Pancreas (tissue), 10 donors: ENCODE results near the gene NRAS. TPM values are rescaled to one million over a fixed set of nuclear protein-coding genes. Genes with fewer than 3 reads are reported as not detected.

Experiments used
- ATAC-seq, 4 donors: fragments of 200-7000 bp; cut with Tn5 transposase; one replicate each; pipeline versions ENCODE4 v1.8.0 to v1.9.1; 2020; ENCODE audit warnings: mild to moderate bottlenecking in 4 of 4, moderate library complexity in 4 of 4
- DNase-seq, 6 donors: peaks; one replicate each; pipeline ENCODE4 v3.0.0-alpha.2; 2020
- FAIRE-seq: peaks from 2 replicates; lab custom pipeline; 2012; peaks lifted over from hg19 to GRCh38; lab: Jason Lieb, UNC
- H3K27ac ChIP-seq, 4 donors: fragments of 200-600 bp; sonication (generic); 1 replicate in 3 of 4; 2 replicates in 1 of 4; pipeline versions ENCODE4 v1.5.0 to v1.8.0; 2020
- H3K27me3 ChIP-seq, 4 donors: fragments of 200-600 bp; one replicate each; pipeline ENCODE4 v1.8.0; 2021
- H3K36me3 ChIP-seq, 3 donors: fragments of 200-600 bp; sonication (generic) in 1 of 3; one replicate each; pipeline versions ENCODE4 v1.5.0 to v1.8.0; 2020 to 2021
- H3K4me1 ChIP-seq, 3 donors: fragments of 200-600 bp; one replicate each; pipeline ENCODE4 v1.8.0; 2021
- H3K4me3 ChIP-seq, 4 donors: fragments of 200-600 bp; sonication (generic) in 2 of 4; one replicate each; pipeline versions ENCODE4 v1.5.0 to v1.8.0; 2020 to 2021
- H3K9me3 ChIP-seq, 4 donors: fragments of 200-600 bp; one replicate each; pipeline ENCODE4 v1.8.0; 2021
- WGBS, 2 donors: extraction: QIAGEN DNeasy Blood & Tissue Kit; methylation state at CpG; one replicate each; pipeline ENCODE4 v1.1.7; 2013; 5-methylcytosine and 5-hydroxymethylcytosine counted together
- intact Hi-C, 3 donors: fragments of 100-400 bp; cut with DNase I; formaldehyde crosslinking; loops; one replicate each; pipeline versions ENCODE4 v1.11.1 to v1.14.2; 2022
- polyA plus RNA-seq, 2 donors: library from polyadenylated mRNA; stranded (reverse); fragments of 200-250 nt; gene quantifications; one replicate each; pipeline ENCODE4 v1.2.3, GENCODE V29; 2013
- total RNA-seq, 6 donors: library from RNA; stranded (reverse); fragmentation: NEBNext Ultra II Directional in 4 of 6; extraction: Animal tissue kit (Norgen Biotek cat#: 25700) in 4 of 6; gene quantifications; one replicate each; pipeline versions ENCODE4 v1.2.1 to v1.2.4, GENCODE V29; 2021 to 2023
- TF ChIP-seq, protein P1 (sequence below), 4 donors: fragments of 200-600 bp; sonication (generic) in 3 of 4; IDR thresholded peaks; one replicate each; pipeline versions ENCODE4 v1.5.0 to v1.8.0; 2021; ENCODE audit warnings: antibody characterized with exemption in 4 of 4
- donor health status: healthy with polysubstance abuse.
- donor health status: DM: no; HTN: no; CAD: no; lungs with moderate emphysema.
- donor health status: DM: no; HTN: no; CAD: no.
- donor health status: control.
- donor health status: control.
- donor health status: Bipolar disorder and iron deficiency.
- donor health status: DM: yes; HTN: yes; CAD: no.
- donor health status: DM: no; HTN: no; CAD: no.
- donor health status: DM: no; HTN: no; CAD: no.
- donor health status: DM: yes; HTN: yes; CAD: no.

NRAS gene
- total and polyA plus RNA-seq, 8 donors = 5.4 to 18.4 (median 9.5) TPM

DNA sequence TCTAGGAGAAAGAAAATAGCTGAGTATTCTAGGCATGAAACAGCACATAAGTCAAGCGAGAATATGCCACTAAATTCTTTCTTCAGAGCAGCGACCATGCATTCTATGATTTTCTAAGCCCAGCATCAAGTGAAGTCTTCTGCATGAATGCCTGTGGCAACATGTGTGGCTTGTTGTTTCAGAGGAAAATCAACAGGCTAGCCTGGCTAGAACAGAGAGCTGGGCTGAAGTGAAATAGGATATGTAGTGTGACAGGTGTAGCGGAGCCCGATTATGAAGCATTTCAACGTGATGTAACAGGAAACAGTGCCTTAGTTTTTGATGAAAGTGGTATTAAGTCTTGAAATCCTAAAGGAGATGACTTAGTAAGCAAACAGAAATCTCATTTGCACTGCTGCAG, 34.2 kb upstream of the NRAS start:
- H3K36me3 ChIP-seq = peaks cover 0 to 22% (median 0%) of the 10 kb centered on the region in 3 donors
- TF ChIP-seq, protein P1, sequence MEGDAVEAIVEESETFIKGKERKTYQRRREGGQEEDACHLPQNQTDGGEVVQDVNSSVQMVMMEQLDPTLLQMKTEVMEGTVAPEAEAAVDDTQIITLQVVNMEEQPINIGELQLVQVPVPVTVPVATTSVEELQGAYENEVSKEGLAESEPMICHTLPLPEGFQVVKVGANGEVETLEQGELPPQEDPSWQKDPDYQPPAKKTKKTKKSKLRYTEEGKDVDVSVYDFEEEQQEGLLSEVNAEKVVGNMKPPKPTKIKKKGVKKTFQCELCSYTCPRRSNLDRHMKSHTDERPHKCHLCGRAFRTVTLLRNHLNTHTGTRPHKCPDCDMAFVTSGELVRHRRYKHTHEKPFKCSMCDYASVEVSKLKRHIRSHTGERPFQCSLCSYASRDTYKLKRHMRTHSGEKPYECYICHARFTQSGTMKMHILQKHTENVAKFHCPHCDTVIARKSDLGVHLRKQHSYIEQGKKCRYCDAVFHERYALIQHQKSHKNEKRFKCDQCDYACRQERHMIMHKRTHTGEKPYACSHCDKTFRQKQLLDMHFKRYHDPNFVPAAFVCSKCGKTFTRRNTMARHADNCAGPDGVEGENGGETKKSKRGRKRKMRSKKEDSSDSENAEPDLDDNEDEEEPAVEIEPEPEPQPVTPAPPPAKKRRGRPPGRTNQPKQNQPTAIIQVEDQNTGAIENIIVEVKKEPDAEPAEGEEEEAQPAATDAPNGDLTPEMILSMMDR (IDR thresholded peaks at IDR 0.05) = no peak
- ATAC-seq (peak; percentile 33 to 73 (median 56)), DNase-seq (no peak), FAIRE-seq (no peak)
- no peak overlapping the region for H3K27ac ChIP-seq
- H3K9me3 ChIP-seq = no peaks in the 10 kb centered on the region
- intact Hi-C loops = no loop called here
- WGBS, 2 donors = 45 to 46% methylated on average over 5 of the region's 5 CpGs
- no peaks in the 10 kb centered on the region for H3K27me3 ChIP-seq
- no peak overlapping the region for H3K4me3 ChIP-seq
- peaks cover 20 to 70% (median 44%) of the 10 kb centered on the region in 3 donors for H3K4me1 ChIP-seq

DNA sequence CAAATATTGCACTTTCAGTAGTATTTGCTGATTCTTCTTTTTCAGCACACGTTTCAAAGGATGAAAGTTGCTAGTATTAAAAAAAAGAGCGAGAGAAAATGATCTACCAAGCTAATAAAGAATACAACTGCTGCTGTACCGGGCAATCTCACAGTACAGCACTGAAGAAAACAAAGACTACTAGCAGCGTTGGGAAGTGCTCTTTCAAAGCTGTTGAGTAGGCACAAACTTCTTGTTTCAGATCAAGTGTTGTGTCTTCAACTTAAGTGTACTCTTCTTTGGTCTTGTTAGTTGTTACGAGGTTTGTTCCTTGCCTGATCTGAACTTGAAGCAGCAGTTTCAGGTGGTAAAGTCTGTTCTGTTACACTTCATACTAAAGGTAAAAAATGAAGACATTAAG, 33.3 kb upstream of the NRAS start:
- Histone ChIP-seq H3K27ac (no peak overlapping the region), H3K4me1 (peaks cover 11 to 61% (median 35%) of the 10 kb centered on the region in 3 donors), H3K27me3 (no peaks in the 10 kb centered on the region), H3K4me3 (no peak overlapping the region), H3K9me3 (no peaks in the 10 kb centered on the region), H3K36me3 (peaks cover 0 to 22% (median 0%) of the 10 kb centered on the region in 3 donors)
- intact Hi-C loops = no loop called here
- FAIRE-seq = no peak
- no peak for ATAC-seq
- no peak for DNase-seq
- WGBS, 2 donors = 70 to 71% methylated on average over 5 of the region's 5 CpGs
- TF ChIP-seq, protein P1 (IDR thresholded peaks at IDR 0.05) = no peak

GRCh38 chr1:114746450-114747121, 30.0 kb upstream of the NRAS start:
- Histone ChIP-seq H3K36me3 (peaks cover 0 to 22% (median 0%) of the 10 kb centered on the region in 3 donors), H3K27me3 (no peaks in the 10 kb centered on the region), H3K4me3 (no peak overlapping the region), H3K9me3 (no peaks in the 10 kb centered on the region), H3K4me1 (peaks cover 10 to 30% (median 14%) of the 10 kb centered on the region in 3 donors), H3K27ac (no peak overlapping the region)
- intact Hi-C loops = no loop called here
- no peak for FAIRE-seq
- TF ChIP-seq, protein P1 (IDR thresholded peaks at IDR 0.05) = no peak
- peak in 2 of 4 donors; percentile 25 to 63 for ATAC-seq
- WGBS, 2 donors = 77 to 88% methylated on average over 6 of the region's 6 CpGs
- DNase-seq = no peak

GRCh38 chr1:114745291-114745690, 28.7 kb upstream of the NRAS start:
- Histone ChIP-seq H3K36me3 (peaks cover 0 to 22% (median 0%) of the 10 kb centered on the region in 3 donors), H3K9me3 (no peaks in the 10 kb centered on the region), H3K27ac (no peak overlapping the region), H3K4me3 (no peak overlapping the region), H3K27me3 (no peaks in the 10 kb centered on the region), H3K4me1 (peaks cover 3 to 17% (median 4%) of the 10 kb centered on the region in 3 donors)
- intact Hi-C loops = no loop called here
- no peak for DNase-seq
- 86 to 92% methylated on average over 2 of the region's 2 CpGs for WGBS, 2 donors
- ATAC-seq = no peak
- TF ChIP-seq, protein P1 (IDR thresholded peaks at IDR 0.05) = no peak
- no peak for FAIRE-seq
